Activated naive CD4-positive, alpha-beta T cell treated with anti-CD3 and anti-CD28 coated beads, Interleukin-2, amount 50 U/mL, for 72 hours (primary cell): Measurements from ENCODE around the gene DAPK1. TPM values are rescaled to one million over a fixed set of nuclear protein-coding genes. Genes with fewer than 3 reads are reported as not detected.

Experiments
- ATAC-seq, 2 donors: fragments of 150-1000 bp; cut with Tn5 transposase; 2 replicates each; pipeline ENCODE4 v1.10.0; 2021; ENCODE audit warnings: mild to moderate bottlenecking in 2 of 2, moderate library complexity in 2 of 2
- DNase-seq, 2 donors: peaks; one replicate each; pipeline ENCODE4 v3.0.0; 2021 to 2022; ENCODE audit warnings: low spot score in 2 of 2
- H3K27ac Mint-ChIP-seq, 2 donors: one replicate each; pipeline ENCODE4 v1.8.0; 2022; ENCODE audit warnings: mild to moderate bottlenecking in 2 of 2, mixed read lengths in 2 of 2
- H3K36me3 Mint-ChIP-seq, 2 donors: one replicate each; pipeline ENCODE4 v1.8.0; 2022; ENCODE audit warnings: mixed read lengths in 2 of 2
- H3K9me3 Mint-ChIP-seq, 2 donors: one replicate each; pipeline ENCODE4 v1.8.0; 2022; ENCODE audit warnings: mixed read lengths in 2 of 2
- total RNA-seq, 2 donors: library from RNA; stranded (reverse); gene quantifications; one replicate each; pipeline ENCODE4 v1.2.3, GENCODE V29; 2022

The DAPK1 gene
- total RNA-seq, 2 donors from 2014 or later = 1.6 to 2.3 TPM

GRCh38 chr9:87587356-87587745, 89.7 kb downstream of the DAPK1 start:
- no peaks in the 10 kb centered on the region for H3K9me3 Mint-ChIP-seq
- H3K36me3 Mint-ChIP-seq = no peaks in the 10 kb centered on the region
- ATAC-seq (no peak), DNase-seq (no peak)
- no peak overlapping the region for H3K27ac Mint-ChIP-seq

- H3K9me3 Mint-ChIP-seq = no peaks in the 10 kb centered on the region
- H3K27ac Mint-ChIP-seq = no peak overlapping the region
- DNase-seq (no peak), ATAC-seq (no peak)
- no peaks in the 10 kb centered on the region for H3K36me3 Mint-ChIP-seq
Observed at GRCh38 chr9:87587864-87588263, 90.2 kb downstream of the DAPK1 start.

DNA sequence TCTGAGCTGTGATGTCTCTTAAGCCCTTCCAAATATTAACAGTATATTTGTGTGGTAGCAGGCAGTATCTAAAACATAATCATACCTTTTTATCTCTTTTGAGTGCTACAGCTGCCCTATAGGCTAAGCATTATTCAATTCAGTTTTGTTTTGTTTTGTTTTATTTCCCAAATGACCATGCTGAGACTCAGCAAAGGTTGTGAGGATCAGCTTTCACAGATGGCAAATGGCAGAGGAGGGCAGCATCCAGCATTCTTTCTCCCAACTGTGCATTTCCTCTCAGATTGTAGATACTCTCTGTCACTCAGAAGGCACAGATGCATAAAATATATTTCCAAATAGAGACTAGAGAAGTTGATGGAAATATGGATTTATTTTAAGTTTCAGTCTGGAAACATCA, 90.7 kb downstream of the DAPK1 start:
- no peak overlapping the region for H3K27ac Mint-ChIP-seq
- DNase-seq (no peak), ATAC-seq (no peak)
- H3K36me3 Mint-ChIP-seq = no peaks in the 10 kb centered on the region
- H3K9me3 Mint-ChIP-seq = no peaks in the 10 kb centered on the region

- ATAC-seq = no peak
- Mint-ChIP-seq H3K36me3 (no peaks in the 10 kb centered on the region), H3K9me3 (no peaks in the 10 kb centered on the region), H3K27ac (peak overlapping the region in 1 of 2 donors; percentile 36)
- no peak for DNase-seq
Observed at GRCh38 chr9:87590996-87591395, 93.3 kb downstream of the DAPK1 start.

GRCh38 chr9:87592554-87593358, 95.1 kb downstream of the DAPK1 start:
- H3K9me3 Mint-ChIP-seq = no peaks in the 10 kb centered on the region
- no peaks in the 10 kb centered on the region for H3K36me3 Mint-ChIP-seq
- ATAC-seq = no peak
- no peak overlapping the region for H3K27ac Mint-ChIP-seq
- DNase-seq = no peak

GRCh38 chr9:87593359-87593980, 95.8 kb downstream of the DAPK1 start:
- Mint-ChIP-seq H3K9me3 (no peaks in the 10 kb centered on the region), H3K27ac (no peak overlapping the region), H3K36me3 (no peaks in the 10 kb centered on the region)
- ATAC-seq (no peak), DNase-seq (no peak)

DNA sequence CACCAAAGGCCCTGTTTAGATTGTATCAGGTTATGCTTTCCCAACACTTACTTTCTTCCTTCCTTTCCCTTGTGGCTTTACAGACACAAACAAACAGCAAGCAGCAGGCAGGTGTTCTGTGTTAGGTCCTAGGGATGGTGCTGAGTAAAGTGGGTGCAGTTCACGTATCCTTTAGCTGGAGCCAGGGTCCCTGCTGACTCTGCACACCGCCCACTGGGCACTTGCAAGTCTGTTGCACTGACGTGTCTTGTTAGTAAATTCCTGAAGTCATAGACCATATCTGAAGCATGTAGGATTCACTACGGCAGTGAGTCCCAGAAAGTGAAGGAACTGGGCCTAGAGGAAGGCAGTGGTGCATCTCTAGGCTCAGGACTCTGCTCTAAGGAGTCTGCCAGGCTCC, 96.5 kb downstream of the DAPK1 start:
- Mint-ChIP-seq H3K27ac (no peak overlapping the region), H3K36me3 (no peaks in the 10 kb centered on the region), H3K9me3 (no peaks in the 10 kb centered on the region)
- ATAC-seq (no peak), DNase-seq (no peak)

DNA sequence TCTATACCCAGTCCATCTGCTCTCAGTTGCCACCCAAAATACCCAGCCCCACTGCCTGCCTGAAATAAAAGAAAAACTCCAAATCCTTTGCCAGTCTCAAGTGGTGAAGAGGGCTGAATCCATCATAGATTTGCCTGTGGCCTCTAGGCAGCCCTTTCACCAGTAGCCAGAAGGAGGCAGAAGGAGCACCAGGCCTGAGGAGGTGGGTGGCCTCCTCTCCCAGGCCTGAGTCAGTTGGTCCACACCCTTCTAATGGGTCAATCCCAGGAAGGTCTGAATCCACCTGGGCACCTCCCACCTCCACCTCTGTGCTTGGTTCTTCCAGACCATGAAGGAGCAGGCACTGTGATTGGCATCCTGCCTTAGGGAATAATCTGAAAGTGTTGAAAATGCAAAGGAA, 97.0 kb downstream of the DAPK1 start:
- ATAC-seq (no peak), DNase-seq (no peak)
- Mint-ChIP-seq H3K36me3 (no peaks in the 10 kb centered on the region), H3K27ac (no peak overlapping the region), H3K9me3 (no peaks in the 10 kb centered on the region)

DNA sequence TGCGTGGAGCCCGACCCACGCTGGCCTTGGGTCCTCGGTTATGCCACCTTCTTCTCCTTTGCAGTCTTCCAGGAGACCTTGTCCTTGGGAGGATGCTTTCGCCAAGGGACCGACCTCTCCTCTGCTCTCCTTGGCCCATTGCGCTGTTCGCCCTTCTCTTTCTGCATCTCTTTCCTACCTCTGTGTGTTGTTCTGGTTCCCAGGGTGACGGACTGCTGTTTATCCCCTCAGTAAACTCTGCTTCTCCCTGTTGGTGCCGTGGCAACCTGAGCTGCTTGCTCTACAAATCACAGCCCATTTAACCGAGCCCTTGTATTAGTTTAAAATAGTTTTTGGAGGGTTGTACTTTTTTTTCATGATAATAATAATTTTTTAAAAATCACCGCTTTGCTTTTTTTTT, 97.9 kb downstream of the DAPK1 start:
- no peak for DNase-seq
- H3K36me3 Mint-ChIP-seq = no peaks in the 10 kb centered on the region
- no peak for ATAC-seq
- H3K9me3 Mint-ChIP-seq = no peaks in the 10 kb centered on the region
- no peak overlapping the region for H3K27ac Mint-ChIP-seq

DNA sequence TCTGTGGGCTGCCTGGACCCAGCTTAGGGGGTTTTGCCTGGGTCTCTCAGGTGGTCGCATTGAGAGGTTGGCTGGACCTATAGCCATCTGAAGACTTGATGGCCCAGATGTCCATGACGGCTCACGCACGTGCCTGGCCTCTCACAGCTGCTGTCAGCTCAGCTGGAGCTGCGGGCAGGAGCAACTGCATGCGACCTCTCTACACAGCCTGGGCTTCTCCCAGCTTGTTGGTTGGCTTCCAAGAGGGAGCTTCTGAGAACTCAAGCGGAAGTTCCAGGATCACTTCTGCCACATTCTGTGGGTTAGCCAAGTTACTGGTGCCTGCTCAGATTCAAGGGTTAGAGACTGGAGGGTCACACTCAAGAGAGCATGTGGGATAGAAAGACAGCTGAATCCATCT, 99.2 kb downstream of the DAPK1 start:
- no peak for ATAC-seq
- DNase-seq = no peak
- H3K9me3 Mint-ChIP-seq = no peaks in the 10 kb centered on the region
- H3K27ac Mint-ChIP-seq = no peak overlapping the region
- H3K36me3 Mint-ChIP-seq = no peaks in the 10 kb centered on the region

GRCh38 chr9:87597710-87598443, 100.2 kb downstream of the DAPK1 start:
- no peaks in the 10 kb centered on the region for H3K36me3 Mint-ChIP-seq
- no peaks in the 10 kb centered on the region for H3K9me3 Mint-ChIP-seq
- no peak overlapping the region for H3K27ac Mint-ChIP-seq
- ATAC-seq = no peak
- DNase-seq = no peak

DNA sequence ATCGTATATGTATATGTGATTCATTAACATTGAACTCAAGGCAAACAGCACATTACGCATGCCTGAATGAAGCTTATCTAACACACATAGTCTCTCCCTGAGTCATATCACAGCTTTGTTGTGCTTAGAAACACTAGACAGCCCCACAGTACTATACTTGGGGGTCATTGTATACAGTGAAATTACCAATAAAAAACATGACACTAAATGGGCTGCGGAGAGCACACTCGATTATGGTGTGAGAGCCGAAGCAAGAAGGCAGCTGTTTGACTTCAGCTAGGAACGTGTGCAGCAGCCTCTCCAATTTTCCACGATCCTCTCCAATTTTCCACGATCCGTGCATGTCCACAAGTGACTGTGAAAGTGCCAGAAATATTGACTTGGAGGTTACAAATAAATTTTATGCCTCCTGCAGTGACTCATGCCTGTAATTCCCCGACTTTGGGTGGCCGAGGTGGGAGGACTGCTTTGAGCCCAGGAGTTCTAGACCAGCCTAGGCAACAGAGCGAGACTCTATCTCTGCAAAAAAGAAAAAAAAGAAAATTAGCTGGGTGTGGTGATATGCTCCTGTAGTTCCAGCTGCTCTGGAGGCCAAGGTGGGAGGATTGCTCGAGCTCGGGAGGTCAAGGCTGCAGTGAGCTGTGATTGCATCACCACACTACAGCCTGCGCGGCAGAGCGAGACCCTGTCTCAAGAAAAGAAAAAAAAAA, 102.4 kb downstream of the DAPK1 start:
- H3K36me3 Mint-ChIP-seq = no peaks in the 10 kb centered on the region
- no peak overlapping the region for H3K27ac Mint-ChIP-seq
- no peaks in the 10 kb centered on the region for H3K9me3 Mint-ChIP-seq
- ATAC-seq (no peak), DNase-seq (no peak)

GRCh38 chr9:87601176-87601575, 103.5 kb downstream of the DAPK1 start:
- ATAC-seq (no peak), DNase-seq (no peak)
- Mint-ChIP-seq H3K27ac (no peak overlapping the region), H3K9me3 (no peaks in the 10 kb centered on the region), H3K36me3 (no peaks in the 10 kb centered on the region)

- no peaks in the 10 kb centered on the region for H3K36me3 Mint-ChIP-seq
- no peaks in the 10 kb centered on the region for H3K9me3 Mint-ChIP-seq
- ATAC-seq (no peak), DNase-seq (no peak)
- H3K27ac Mint-ChIP-seq = no peak overlapping the region
Observed at GRCh38 chr9:87601595-87601994, 103.9 kb downstream of the DAPK1 start.

DNA sequence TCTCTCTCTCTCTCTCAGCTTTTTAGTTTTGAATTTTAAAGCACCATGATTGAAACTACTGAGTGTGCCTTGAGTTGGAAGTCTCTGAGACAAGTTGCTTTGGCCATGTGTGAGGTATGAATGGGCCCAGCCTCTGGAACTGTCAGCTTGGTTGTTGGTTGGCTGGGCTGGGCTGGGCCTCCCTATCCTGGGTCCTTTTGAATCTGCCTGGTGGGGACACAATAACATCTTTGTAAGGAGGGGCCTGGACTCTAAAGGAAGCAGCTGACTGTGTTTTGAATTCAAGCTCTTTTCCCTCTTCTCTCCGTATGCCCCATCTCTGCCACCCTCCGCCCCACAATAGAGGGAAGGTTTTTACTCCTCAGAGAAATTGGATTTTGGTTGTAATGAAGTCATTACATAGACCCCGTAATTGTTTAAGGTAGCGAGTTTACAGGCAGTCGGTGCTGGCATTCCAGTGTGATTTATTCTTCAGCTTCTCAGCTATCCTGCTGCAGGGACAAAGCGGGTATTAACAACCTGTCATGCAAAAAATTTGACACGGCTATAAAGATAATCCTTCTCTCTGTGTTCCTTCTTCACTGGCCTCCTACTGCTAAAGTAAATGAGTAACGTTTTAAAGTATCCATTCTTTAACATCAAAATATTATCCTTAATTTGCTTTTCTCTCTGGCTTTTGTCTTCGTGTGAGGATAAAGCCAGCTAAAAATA, 105.4 kb downstream of the DAPK1 start:
- ATAC-seq (no peak), DNase-seq (no peak)
- Mint-ChIP-seq H3K9me3 (peaks cover 0 to 5% of the 10 kb centered on the region in 2 donors), H3K36me3 (peaks cover 0 to 6% of the 10 kb centered on the region in 2 donors), H3K27ac (no peak overlapping the region)

GRCh38 chr9:87603854-87604490, 106.3 kb downstream of the DAPK1 start:
- DNase-seq = no peak
- H3K27ac Mint-ChIP-seq = no peak overlapping the region
- peaks cover 0 to 6% of the 10 kb centered on the region in 2 donors for H3K36me3 Mint-ChIP-seq
- peaks cover 0 to 5% of the 10 kb centered on the region in 2 donors for H3K9me3 Mint-ChIP-seq
- no peak for ATAC-seq
